B cell (primary cell): ENCODE data around the gene TCEAL2.

Experiments used
- CTCF ChIP-seq: fragments of 200-600 bp; IDR thresholded peaks from one replicate; pipeline ENCODE4 v1.8.0; 2022; ENCODE audit warnings: antibody characterized with exemption, mild to moderate bottlenecking
- EZH2 ChIP-seq: IDR thresholded peaks from 2 replicates; pipeline ENCODE4 v1.6.1; 2012; ENCODE audit warnings: borderline replicate concordance, low read depth, mild to moderate bottlenecking, moderate library complexity, low read length; ENCODE audit not compliant: insufficient read depth, poor library complexity, severe bottlenecking

DNA sequence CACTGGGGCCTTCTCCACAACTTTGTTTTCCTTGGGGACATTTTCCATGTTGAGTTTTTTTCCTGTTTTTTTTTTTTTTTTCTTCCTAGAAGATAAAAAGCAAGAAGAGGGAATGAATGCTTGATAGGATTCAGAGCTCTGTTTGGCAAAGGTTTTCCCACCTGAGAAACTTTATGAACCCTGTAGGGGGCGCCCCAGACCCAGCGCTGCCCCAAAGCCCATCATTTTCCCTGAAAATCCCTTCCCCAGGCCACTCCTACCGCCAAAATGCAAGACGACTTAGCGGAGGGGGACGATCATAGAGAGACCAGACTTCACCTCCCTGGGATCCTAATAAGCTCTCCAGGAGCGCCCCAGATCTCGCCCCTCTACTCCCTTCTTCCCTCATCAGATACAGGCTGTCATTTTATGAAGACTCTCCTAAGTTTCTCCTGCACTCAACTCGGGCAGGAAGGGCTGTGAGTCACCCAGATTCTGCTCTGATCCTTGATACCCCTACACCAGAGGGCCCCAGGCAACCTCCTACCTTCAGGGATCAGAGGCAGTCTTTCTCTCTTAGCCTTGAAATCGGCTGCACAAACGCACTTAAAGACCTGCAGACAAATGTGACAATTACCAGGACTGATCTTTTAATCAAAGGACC is 28.9 kb downstream of the TCEAL2 start:
- no peak for TF ChIP-seq CTCF
- no peak for TF ChIP-seq EZH2
